Activated CD8-positive, alpha-beta memory T cell treated with anti-CD3 and anti-CD28 coated beads, Interleukin-2, amount 50 U/mL, for 4 hours (primary cell): ENCODE results near the gene BACH1.
"Not testable (repeated sequence)": the region's sequence is repeated elsewhere in the genome, so short reads cannot be mapped to it uniquely, and the experiment has no call there.

Experiments used
- DNase-seq: peaks from one replicate; pipeline ENCODE4 v3.0.0-alpha.2; 2020

The BACH1 gene

GRCh38 chr21:29298348-29299045 is at the start of gene BACH1:
TSS of gene BACH1 (plus strand) at chr21:29298922. CDS start at chr21:29321281, 22,359 bp downstream.
- peak; percentile 89 for DNase-seq

- DNase-seq: not testable (repeated sequence)
These were observed 49.4 kb upstream of the BACH1 start for GRCh38 chr21:29249289-29249688.

- no peak for DNase-seq
These were observed 48.1 kb upstream of the BACH1 start for GRCh38 chr21:29250636-29251035.

- DNase-seq: not testable (repeated sequence)
These were observed 44.9 kb upstream of the BACH1 start for GRCh38 chr21:29253861-29254260.

- DNase-seq: no peak
These were observed 44.2 kb upstream of the BACH1 start for GRCh38 chr21:29254550-29254949.

- no peak for DNase-seq
These were observed 42.4 kb upstream of the BACH1 start for GRCh38 chr21:29256126-29256910.

GRCh38 chr21:29257701-29258100 is 41.0 kb upstream of the BACH1 start:
- no peak for DNase-seq

GRCh38 chr21:29258626-29259338 is 39.9 kb upstream of the BACH1 start:
- DNase-seq: no peak

- DNase-seq: no peak
These were observed 38.3 kb upstream of the BACH1 start for GRCh38 chr21:29260461-29260860.

GRCh38 chr21:29261555-29262540 is 36.9 kb upstream of the BACH1 start:
- no peak for DNase-seq

GRCh38 chr21:29264721-29265120 is 34.0 kb upstream of the BACH1 start:
- no peak for DNase-seq

- DNase-seq: peak; percentile 18
These were observed 32.8 kb upstream of the BACH1 start for GRCh38 chr21:29265690-29266479.

GRCh38 chr21:29267666-29268065 is 31.1 kb upstream of the BACH1 start:
- no peak for DNase-seq

GRCh38 chr21:29271927-29272333 is 26.8 kb upstream of the BACH1 start:
- DNase-seq: no peak

- no peak for DNase-seq
These were observed 21.3 kb upstream of the BACH1 start for GRCh38 chr21:29277442-29277841.

- DNase-seq: no peak
These were observed 19.2 kb upstream of the BACH1 start for GRCh38 chr21:29279558-29279957.

- not testable (repeated sequence) for DNase-seq
These were observed 16.9 kb upstream of the BACH1 start for GRCh38 chr21:29281801-29282200.

- no peak for DNase-seq
These were observed 11.3 kb upstream of the BACH1 start for GRCh38 chr21:29287383-29287782.

- DNase-seq: no peak
These were observed 10.5 kb upstream of the BACH1 start for GRCh38 chr21:29288239-29288638.

- no peak for DNase-seq
These were observed 9.4 kb upstream of the BACH1 start for GRCh38 chr21:29289317-29289716.

GRCh38 chr21:29290240-29290639 is 8.5 kb upstream of the BACH1 start:
- no peak for DNase-seq

GRCh38 chr21:29293495-29293894 is 5.2 kb upstream of the BACH1 start:
- DNase-seq: no peak
